Measurements from ENCODE around the gene KCNMA1. TPM values are rescaled to one million over a fixed set of nuclear protein-coding genes. Genes with fewer than 3 reads are reported as not detected.
"Not testable (repeated sequence)": the region's sequence is repeated elsewhere in the genome, so short reads cannot be mapped to it uniquely, and the experiment has no call there.

KCNMA1 gene
- total RNA-seq, 3 donors from 2014 or later: 13.6 to 37.8 (median 15.1) TPM

GRCh38 chr10:77417359-77417758 lies 220.2 kb downstream of the KCNMA1 start:
- Histone ChIP-seq H3K9me3 (no peaks in the 10 kb centered on the region), H3K4me1 (peaks cover 0 to 3% of the 10 kb centered on the region in 2 donors), H3K36me3 (no peaks in the 10 kb centered on the region), H3K27ac (peak overlapping the region in 1 of 2 donors; percentile 66), H3K4me3 (no peak overlapping the region), H3K27me3 (no peaks in the 10 kb centered on the region)
- DNase-seq (ENCODE audit: low spot score in 2 of 2): no peak
- TF ChIP-seq CTCF (IDR thresholded peaks at IDR 0.05): no peak
- intact Hi-C loops (cut with DNase I; ENCODE audit: low total_unique reads): no loop called here

- Histone ChIP-seq H3K36me3 (no peaks in the 10 kb centered on the region), H3K4me1 (peaks cover 0 to 3% of the 10 kb centered on the region in 2 donors), H3K27ac (peak overlapping the region; percentile 3 to 66), H3K9me3 (no peaks in the 10 kb centered on the region), H3K4me3 (no peak overlapping the region), H3K27me3 (no peaks in the 10 kb centered on the region)
- intact Hi-C loops (cut with DNase I; ENCODE audit: low total_unique reads): no loop called here
- TF ChIP-seq POLR2A (IDR thresholded peaks at IDR 0.05) (no peak), CTCF (IDR thresholded peaks at IDR 0.05) (no peak), POLR2AphosphoS5 (IDR thresholded peaks at IDR 0.05) (no peak)
- DNase-seq (ENCODE audit: low spot score in 2 of 2): no peak
Observed at GRCh38 chr10:77416311-77417135, 221.1 kb downstream of the KCNMA1 start.

GRCh38 chr10:77415313-77415960 lies 222.2 kb downstream of the KCNMA1 start:
- intact Hi-C loops (cut with DNase I; ENCODE audit: low total_unique reads): no loop called here

GRCh38 chr10:77413231-77413630 lies 224.4 kb downstream of the KCNMA1 start:
- H3K27me3 ChIP-seq: no peaks in the 10 kb centered on the region
- DNase-seq (ENCODE audit: low spot score in 2 of 2): no peak
- H3K27ac ChIP-seq: no peak overlapping the region
- TF ChIP-seq POLR2A (IDR thresholded peaks at IDR 0.05) (no peak), POLR2AphosphoS5 (IDR thresholded peaks at IDR 0.05) (no peak), CTCF (IDR thresholded peaks at IDR 0.05) (no peak)
- no peaks in the 10 kb centered on the region for H3K36me3 ChIP-seq
- no peak overlapping the region for H3K4me3 ChIP-seq
- peaks cover 0 to 3% of the 10 kb centered on the region in 2 donors for H3K4me1 ChIP-seq
- intact Hi-C loops (cut with DNase I; ENCODE audit: low total_unique reads): no loop called here
- no peaks in the 10 kb centered on the region for H3K9me3 ChIP-seq

More at GRCh38 chr10:77415313-77415960, 222.2 kb downstream of the KCNMA1 start:
- Histone ChIP-seq H3K4me1 (peaks cover 0 to 3% of the 10 kb centered on the region in 2 donors), H3K27me3 (no peaks in the 10 kb centered on the region), H3K36me3 (no peaks in the 10 kb centered on the region), H3K27ac (no peak overlapping the region), H3K9me3 (no peaks in the 10 kb centered on the region), H3K4me3 (no peak overlapping the region)
- no peak for TF ChIP-seq POLR2A (IDR thresholded peaks at IDR 0.05)
- no peak for TF ChIP-seq POLR2AphosphoS5 (IDR thresholded peaks at IDR 0.05)
- TF ChIP-seq CTCF (IDR thresholded peaks at IDR 0.05): no peak
- DNase-seq (ENCODE audit: low spot score in 2 of 2): peak in 1 of 2 donors; percentile 39

- H3K4me3 ChIP-seq; H3K4me1 ChIP-seq; H3K27me3 ChIP-seq; H3K36me3 ChIP-seq; H3K9me3 ChIP-seq; DNase-seq (ENCODE audit: low spot score in 2 of 2); H3K27ac ChIP-seq; intact Hi-C loops (cut with DNase I; ENCODE audit: low total_unique reads): not testable (repeated sequence)
Observed at GRCh38 chr10:77412573-77413133, 225.0 kb downstream of the KCNMA1 start.
